ENCODE results near the gene EYS.

The EYS gene

DNA sequence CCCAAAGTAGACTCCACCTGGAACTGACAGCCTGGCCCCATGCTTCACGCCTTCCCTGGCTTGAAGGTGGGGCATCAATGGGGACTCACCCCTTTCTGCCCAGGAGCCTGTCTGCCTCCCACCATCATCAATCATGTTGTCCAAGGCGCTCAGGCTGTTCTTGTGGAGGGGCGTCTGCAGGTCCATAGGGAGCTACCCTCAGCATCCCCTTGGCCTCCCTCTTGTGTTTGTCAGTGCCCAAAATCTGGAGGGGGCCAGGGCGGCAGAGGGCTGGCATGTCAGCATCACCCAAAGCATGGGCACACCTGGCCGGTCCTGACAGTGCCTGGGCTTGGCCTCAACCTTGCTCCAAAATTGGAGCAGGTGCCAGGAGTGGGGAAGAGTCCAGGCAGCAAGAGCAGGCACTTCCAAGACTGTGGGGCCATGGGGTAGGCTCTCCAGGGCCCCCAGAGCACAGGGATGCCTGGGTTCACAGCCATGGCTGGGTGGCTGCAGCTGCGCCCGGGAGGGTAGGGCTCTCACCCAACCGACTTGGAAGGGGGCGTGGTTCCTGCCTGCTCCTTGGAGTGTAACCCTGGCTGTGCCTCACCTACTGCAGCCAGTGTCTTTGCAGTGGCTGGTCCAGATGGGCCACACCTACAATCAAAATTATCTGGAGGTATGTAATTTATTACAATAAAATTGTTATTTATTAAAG, 903.4 kb downstream of the EYS start:
- no peak for DNase-seq

DNA sequence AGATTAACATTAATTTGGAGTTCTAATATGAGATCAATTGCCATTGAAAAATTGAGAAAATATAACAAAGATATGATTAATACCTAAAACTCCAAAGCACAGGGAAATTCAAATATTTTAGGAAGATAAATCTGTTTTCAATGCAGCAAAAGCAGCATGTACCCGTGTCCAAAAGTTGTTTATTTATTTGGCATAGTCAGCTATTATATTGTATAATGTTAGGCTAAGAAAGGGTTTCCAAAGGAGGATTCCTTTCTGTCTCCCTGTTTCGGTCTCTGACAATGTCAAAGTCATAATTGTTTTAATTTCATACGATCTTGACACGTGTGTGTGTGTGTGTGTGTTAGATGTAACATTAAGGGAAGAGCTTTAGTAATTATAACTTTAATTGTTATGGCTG, 914.5 kb downstream of the EYS start:
- DNase-seq: no peak

DNA sequence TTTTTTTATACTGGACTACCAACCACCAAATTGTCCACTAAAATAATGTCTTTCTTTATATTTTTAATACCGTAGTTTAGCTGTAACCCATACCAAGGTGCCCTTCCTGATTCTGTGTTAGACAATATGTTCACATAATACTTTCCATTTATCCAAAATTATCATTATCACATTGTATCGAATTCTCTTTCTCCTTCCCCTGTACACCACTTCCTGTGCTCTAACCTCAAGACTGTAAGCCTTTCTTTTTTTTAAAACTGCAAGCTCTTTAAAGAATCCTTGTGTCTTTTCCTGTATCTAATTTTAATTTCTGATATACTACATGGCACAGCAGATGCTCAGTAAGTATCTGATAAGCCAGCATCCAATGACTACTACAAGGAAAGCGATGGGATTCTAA, 917.5 kb downstream of the EYS start:
- DNase-seq: no peak

DNA sequence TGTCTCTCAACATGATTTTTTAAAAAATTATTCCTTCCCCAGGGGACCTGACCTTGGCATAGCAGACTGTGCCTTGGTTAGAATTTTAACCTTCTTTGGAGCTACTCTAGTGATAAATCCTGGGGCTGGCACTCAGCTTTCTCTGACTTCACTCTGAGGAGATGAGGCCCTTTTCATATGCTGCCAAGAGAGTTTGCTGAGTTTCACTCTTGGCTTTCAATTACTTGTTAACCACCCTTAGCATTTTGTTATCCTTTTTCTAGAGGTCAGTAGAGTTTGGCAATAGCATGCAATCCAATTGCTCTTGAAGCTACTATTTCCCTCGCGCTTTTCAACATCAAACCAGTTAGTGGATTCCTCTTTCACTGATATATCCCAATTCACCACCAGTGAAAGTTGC, 920.3 kb downstream of the EYS start:
- DNase-seq: no peak

DNA sequence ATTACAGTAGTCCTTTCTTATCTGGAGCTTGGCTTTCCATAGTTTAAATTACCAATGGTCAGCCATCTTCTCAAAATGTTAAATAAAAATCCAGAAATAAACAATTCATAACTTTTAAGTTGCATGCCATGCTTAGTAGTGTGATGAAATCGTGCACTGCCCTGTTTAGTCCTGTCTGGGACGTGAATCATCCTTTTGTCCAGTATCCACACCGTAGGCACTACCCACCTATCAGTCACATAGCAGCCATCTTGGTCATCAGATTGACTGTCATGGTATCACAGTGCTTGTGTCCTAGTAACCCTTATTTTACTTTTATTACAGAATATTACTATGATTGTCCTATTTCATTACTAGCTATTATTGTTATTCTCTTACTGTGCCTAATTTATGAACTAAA, 924.1 kb downstream of the EYS start:
- no peak for DNase-seq

DNA sequence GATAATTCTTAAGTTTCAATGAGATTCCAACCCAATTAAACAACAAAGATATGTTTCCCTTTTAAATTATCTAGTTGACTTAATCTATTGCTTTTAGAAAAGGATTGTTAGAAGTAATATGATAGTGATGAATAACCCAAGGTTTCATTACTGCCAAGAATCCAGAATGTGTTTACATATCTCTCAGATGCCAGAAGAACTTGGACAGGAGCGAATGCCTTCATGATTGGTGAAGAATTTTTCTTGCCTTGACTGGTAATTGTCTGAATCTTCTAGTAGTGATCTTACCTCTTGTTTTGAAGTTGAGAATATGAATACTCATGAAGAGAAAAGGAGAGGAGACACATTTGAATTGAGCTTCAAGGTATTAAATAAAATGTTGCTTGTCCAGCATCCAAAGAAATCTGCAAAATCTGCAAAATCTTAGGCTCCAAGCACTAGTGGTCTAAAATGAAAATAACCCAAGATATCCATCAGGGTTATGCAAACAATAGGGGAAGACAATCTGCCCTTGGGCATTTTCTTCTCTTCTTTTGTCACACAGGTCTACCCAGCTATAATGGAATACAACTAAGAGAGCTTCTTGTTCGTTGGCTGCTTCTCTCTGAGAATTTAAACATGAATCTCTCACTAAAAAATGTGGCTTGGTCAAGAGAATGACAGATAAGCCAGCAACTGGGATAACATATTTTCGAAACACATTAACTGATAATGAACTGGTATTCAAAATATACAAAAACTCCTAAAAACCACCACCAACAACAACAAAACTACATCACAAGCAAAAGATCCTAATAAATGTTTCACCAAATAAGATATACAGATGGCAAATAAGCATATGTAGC, 928.9 kb downstream of the EYS start:
- DNase-seq: peak; percentile 12

- no peak for DNase-seq
These were observed 930.7 kb downstream of the EYS start for GRCh38 chr6:64776359-64776758.

GRCh38 chr6:64774881-64775280, 932.1 kb downstream of the EYS start:
- DNase-seq: no peak

GRCh38 chr6:64750910-64751309, 956.1 kb downstream of the EYS start:
- peak; percentile 84 for DNase-seq

DNA sequence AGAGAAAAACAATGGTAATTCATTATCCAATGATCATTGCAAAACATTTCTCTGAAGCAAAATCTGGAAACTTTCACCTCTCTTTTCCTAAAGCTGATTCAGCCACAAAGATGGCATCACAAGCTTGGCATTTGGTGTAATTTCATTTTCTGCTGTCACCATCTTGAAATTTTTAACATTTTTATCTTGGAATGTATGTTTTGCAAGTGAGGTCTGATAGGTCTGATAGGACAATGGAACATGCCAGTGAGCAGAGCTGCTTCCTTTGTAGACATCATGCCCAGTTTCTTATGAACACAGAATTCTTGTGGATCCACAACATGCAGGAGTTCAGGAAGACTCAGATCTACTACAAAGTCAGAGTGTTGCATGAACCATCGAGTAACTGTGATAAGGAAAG, 969.6 kb downstream of the EYS start:
- DNase-seq: no peak

DNA sequence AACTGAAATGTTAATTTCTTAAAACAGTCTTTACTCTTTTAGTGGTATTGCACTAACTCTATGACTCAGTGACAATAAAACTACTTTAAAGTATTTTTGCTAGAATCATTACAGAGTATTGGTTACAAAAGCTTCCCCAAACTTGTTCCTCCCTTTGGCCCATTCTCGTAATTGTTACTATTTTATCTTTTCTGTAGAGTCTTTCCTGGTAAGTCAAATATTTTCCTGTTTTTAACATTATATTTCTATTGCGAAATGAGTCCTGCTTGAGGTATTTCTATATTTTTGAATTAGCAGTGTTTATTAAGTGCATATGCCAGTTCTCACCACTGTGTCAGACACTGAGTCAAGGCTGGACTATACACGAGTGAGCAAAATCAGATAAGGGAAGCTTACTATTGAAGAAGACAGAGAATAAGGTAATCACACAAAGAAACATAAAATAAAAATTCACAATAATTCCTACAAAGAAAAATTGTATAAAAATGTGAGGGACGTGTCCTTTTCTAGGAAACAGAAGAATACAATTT, 970.5 kb downstream of the EYS start:
- DNase-seq: no peak

DNA sequence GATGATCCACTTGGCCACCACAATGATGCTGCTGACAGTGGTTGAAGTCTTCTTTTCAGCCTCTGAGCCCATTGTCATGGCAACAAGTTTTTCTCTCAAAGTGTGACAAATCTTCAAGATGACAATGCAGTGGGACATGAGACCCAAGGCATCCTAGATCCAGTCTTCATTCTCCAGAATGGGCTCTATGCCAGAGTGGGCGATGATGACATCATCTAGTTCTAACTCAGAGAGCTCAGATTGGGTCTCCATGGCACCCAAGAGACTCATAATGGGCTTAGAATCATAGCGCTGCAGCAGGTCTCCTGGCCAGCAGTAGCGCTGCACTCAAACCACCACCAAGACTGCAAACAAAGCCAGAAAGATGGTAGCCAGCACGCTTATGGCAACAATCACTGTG, 973.6 kb downstream of the EYS start:
- no peak for DNase-seq

GRCh38 chr6:64732888-64733287, 974.1 kb downstream of the EYS start:
- DNase-seq: no peak

DNA sequence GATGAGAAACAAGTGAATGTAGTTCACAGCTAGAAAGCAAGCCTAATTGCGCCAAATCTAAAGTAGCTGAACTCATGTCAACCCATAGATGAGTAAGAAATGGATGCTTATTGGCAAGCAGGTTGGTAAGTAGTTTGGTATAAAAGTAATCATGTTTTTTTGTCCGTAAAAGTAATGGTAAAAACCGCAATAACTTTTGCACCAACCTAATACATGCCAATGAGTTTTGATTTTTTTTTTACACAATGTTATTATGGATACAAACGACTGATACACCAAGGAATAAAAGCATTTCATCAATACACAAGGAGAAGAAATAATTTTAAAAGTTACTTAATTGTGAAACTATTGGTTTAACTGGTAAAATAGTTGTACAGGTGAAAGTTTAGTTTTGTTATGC, 977.5 kb downstream of the EYS start:
- no peak for DNase-seq

- DNase-seq: no peak
These were observed 980.0 kb downstream of the EYS start for GRCh38 chr6:64727075-64727474.

GRCh38 chr6:64724091-64724490, 982.9 kb downstream of the EYS start:
- DNase-seq: no peak

GRCh38 chr6:64723327-64724058, 983.5 kb downstream of the EYS start:
- no peak for DNase-seq

GRCh38 chr6:64721865-64722264, 985.2 kb downstream of the EYS start:
- DNase-seq: no peak

- peak; percentile 22 for DNase-seq
These were observed 989.7 kb downstream of the EYS start for GRCh38 chr6:64717281-64717680.

DNA sequence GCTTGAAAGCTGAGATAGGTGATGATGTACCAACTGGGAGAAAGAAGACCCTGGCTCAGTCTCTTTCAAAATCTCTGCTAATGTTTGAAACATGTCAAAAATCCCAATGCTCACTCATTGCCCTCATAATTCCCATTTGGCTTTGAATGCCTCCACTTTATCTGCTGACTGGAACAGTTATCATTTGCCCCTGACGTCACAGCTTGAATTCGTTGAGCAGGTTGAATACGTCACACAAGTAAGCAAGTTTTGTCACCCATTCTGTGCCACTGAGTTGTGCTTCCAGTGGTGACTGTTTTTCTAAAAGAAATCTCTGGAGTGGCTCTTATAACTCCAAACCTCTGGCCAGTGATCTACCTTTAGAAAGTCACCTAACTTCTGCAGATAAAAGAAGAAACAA, 991.4 kb downstream of the EYS start:
- no peak for DNase-seq

- DNase-seq: no peak
These were observed 993.0 kb downstream of the EYS start for GRCh38 chr6:64714073-64714472.

- no peak for DNase-seq
These were observed 993.9 kb downstream of the EYS start for GRCh38 chr6:64713175-64713574.

DNA sequence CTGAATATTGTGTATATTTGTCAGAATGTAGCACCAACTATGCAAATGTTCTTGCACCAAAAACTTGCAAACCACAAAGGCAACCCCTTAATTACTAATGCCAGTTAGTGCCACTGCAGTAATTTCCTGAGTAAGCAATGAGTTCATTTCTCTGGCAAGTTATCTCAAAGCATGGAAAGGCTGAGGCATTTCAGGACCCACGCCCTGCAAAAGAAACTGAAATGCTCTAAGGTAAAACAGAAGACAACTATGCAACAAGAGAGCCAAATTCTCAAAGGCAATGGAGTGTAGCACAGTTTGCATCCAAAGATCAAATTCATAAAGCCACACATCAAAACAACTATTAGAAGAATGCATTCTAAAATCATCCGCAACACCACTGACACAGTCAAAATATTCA, 994.4 kb downstream of the EYS start:
- DNase-seq: no peak

GRCh38 chr6:64703922-64704321, 1003.1 kb downstream of the EYS start:
- DNase-seq: no peak
